ENCODE results near the gene SLC2A10. TPM values are rescaled to one million over a fixed set of nuclear protein-coding genes. Genes with fewer than 3 reads are reported as not detected.

Gene SLC2A10
- polyA plus RNA-seq, 3 donors = not detected

GRCh38 chr20:46709055-46709458 is 392 bp upstream of the SLC2A10 start:
- DNase-seq = no peak
- Histone ChIP-seq H2AFZ (ENCODE audit: insufficient read depth, low read depth, low read length, poor library complexity, severe bottlenecking) (peak overlapping the region; percentile 85), H3K9ac (ENCODE audit: insufficient read depth, low read length, poor library complexity, severe bottlenecking) (no peak overlapping the region), H3K4me2 (replicated peaks; ENCODE audit: extremely low read depth, low read length, poor library complexity, severe bottlenecking) (peak overlapping the region; percentile 79), H4K20me1 (ENCODE audit: insufficient read depth, low read length) (no peaks in the 10 kb centered on the region), H3K4me3 (replicated peaks in 1 of 3; ENCODE audit: low read depth in 2 of 3, low read length in 3 of 3) (peak overlapping the region in 1 of 3 experiments; percentile 69), H3K9me3 (replicated peaks in 1 of 2; ENCODE audit: control insufficient read depth in 1 of 2, insufficient read depth in 1 of 2, low read length in 2 of 2) (peaks cover 3 to 7% of the 10 kb centered on the region in 2 donors), H3K27me3 (ENCODE audit: control insufficient read depth in 2 of 2, insufficient read depth in 2 of 2, low read length in 2 of 2) (peaks cover 2 to 22% of the 10 kb centered on the region in 2 donors), H3K27ac (ENCODE audit: low read depth in 1 of 2, low read length in 2 of 2) (no peak overlapping the region), H3K79me2 (ENCODE audit: insufficient read depth, low read length) (no peaks in the 10 kb centered on the region), H3K36me3 (replicated peaks in 1 of 2; ENCODE audit: control insufficient read depth in 1 of 2, insufficient read depth in 2 of 2, low read length in 2 of 2) (no peaks in the 10 kb centered on the region), H3K4me1 (ENCODE audit: control insufficient read depth in 1 of 2, insufficient read depth in 2 of 2, low read length in 2 of 2) (peaks cover 5 to 11% of the 10 kb centered on the region in 2 donors)
- H3K4me1 Mint-ChIP-seq = peaks cover 13% of the 10 kb centered on the region
- peaks cover 0 to 3% of the 10 kb centered on the region in 2 donors for H3K36me3 Mint-ChIP-seq
- no peak for TF ChIP-seq CTCF (IDR thresholded peaks at IDR 0.05)
- no peak overlapping the region for H3K27ac Mint-ChIP-seq
- intact Hi-C loops (cut with micrococcal nuclease) = no loop called here
- peaks cover 21 to 30% (median 26%) of the 10 kb centered on the region in 3 donors for H3K27me3 Mint-ChIP-seq (ENCODE audit: low read depth in 3 of 3)
- H3K9me3 Mint-ChIP-seq = peaks cover 3 to 23% (median 6%) of the 10 kb centered on the region in 7 donors
- 74% methylated on average over 13 of the region's 13 CpGs for WGBS (ENCODE audit: insufficient coverage)
- peak overlapping the region; percentile 68 to 89 for H3K4me3 Mint-ChIP-seq

GRCh38 chr20:46710153-46710913 is 884 bp downstream of the SLC2A10 start:
- intact Hi-C loops (cut with micrococcal nuclease) = no loop called here
- Histone ChIP-seq H3K4me2 (replicated peaks; ENCODE audit: extremely low read depth, low read length, poor library complexity, severe bottlenecking) (peak overlapping the region; percentile 79), H4K20me1 (ENCODE audit: insufficient read depth, low read length) (no peaks in the 10 kb centered on the region), H2AFZ (ENCODE audit: insufficient read depth, low read depth, low read length, poor library complexity, severe bottlenecking) (peak overlapping the region; percentile 85), H3K9ac (ENCODE audit: insufficient read depth, low read length, poor library complexity, severe bottlenecking) (peak overlapping the region; percentile 64), H3K4me3 (replicated peaks in 1 of 3; ENCODE audit: low read depth in 2 of 3, low read length in 3 of 3) (peak overlapping the region; percentile 3 to 69 (median 26)), H3K4me1 (ENCODE audit: control insufficient read depth in 1 of 2, insufficient read depth in 2 of 2, low read length in 2 of 2) (peaks cover 5 to 11% of the 10 kb centered on the region in 2 donors), H3K27ac (ENCODE audit: low read depth in 1 of 2, low read length in 2 of 2) (no peak overlapping the region), H3K36me3 (replicated peaks in 1 of 2; ENCODE audit: control insufficient read depth in 1 of 2, insufficient read depth in 2 of 2, low read length in 2 of 2) (no peaks in the 10 kb centered on the region), H3K79me2 (ENCODE audit: insufficient read depth, low read length) (no peaks in the 10 kb centered on the region), H3K27me3 (ENCODE audit: control insufficient read depth in 2 of 2, insufficient read depth in 2 of 2, low read length in 2 of 2) (peaks cover 2 to 22% of the 10 kb centered on the region in 2 donors), H3K9me3 (replicated peaks in 1 of 2; ENCODE audit: control insufficient read depth in 1 of 2, insufficient read depth in 1 of 2, low read length in 2 of 2) (peaks cover 3 to 7% of the 10 kb centered on the region in 2 donors)
- no peak for TF ChIP-seq CTCF (IDR thresholded peaks at IDR 0.05)
- Mint-ChIP-seq H3K4me3 (peak overlapping the region; percentile 77 to 90), H3K27ac (peak overlapping the region in 1 of 7 donors; percentile 12), H3K27me3 (ENCODE audit: low read depth in 3 of 3) (peaks cover 25 to 33% (median 28%) of the 10 kb centered on the region in 3 donors), H3K9me3 (peaks cover 3 to 22% (median 6%) of the 10 kb centered on the region in 7 donors), H3K36me3 (peaks cover 0 to 3% of the 10 kb centered on the region in 2 donors), H3K4me1 (peaks cover 13% of the 10 kb centered on the region)
- DNase-seq = no peak
- 34% methylated on average over 16 of the region's 22 CpGs for WGBS (ENCODE audit: insufficient coverage)

Data from CD14-positive monocyte (primary cell).